Activated T-helper 17 cell treated with anti-CD3 and anti-CD28 coated beads, Interleukin-2, amount 50 U/mL, for 72 hours (primary cell): ENCODE measurements around the gene SPCS3. TPM values are rescaled to one million over a fixed set of nuclear protein-coding genes. Genes with fewer than 3 reads are reported as not detected.
"Not testable (repeated sequence)": the region's sequence is repeated elsewhere in the genome, so short reads cannot be mapped to it uniquely, and the experiment has no call there.

Experiments used
- ATAC-seq: fragments of 150-1000 bp; cut with Tn5 transposase; replicated peaks from 2 replicates; pipeline ENCODE4 v1.10.0; 2021; ENCODE audit warnings: mild to moderate bottlenecking, moderate library complexity
- H3K27ac Mint-ChIP-seq: one replicate; pipeline ENCODE4 v1.8.0; 2022; ENCODE audit warnings: mixed read lengths
- H3K27me3 Mint-ChIP-seq: one replicate; pipeline ENCODE4 v1.8.0; 2022; ENCODE audit warnings: mixed read lengths
- H3K36me3 Mint-ChIP-seq: one replicate; pipeline ENCODE4 v1.8.0; 2022; ENCODE audit warnings: low read depth, mild to moderate bottlenecking, mixed read lengths
- H3K4me1 Mint-ChIP-seq: one replicate; pipeline ENCODE4 v1.8.0; 2022; ENCODE audit warnings: mixed read lengths
- H3K4me3 Mint-ChIP-seq: one replicate; pipeline ENCODE4 v1.8.0; 2022; ENCODE audit warnings: mild to moderate bottlenecking, mixed read lengths
- H3K9me3 Mint-ChIP-seq: one replicate; pipeline ENCODE4 v1.8.0; 2022; ENCODE audit warnings: mixed read lengths
- total RNA-seq, 2 donors: library from RNA; stranded (reverse); gene quantifications; one replicate each; pipeline ENCODE4 v1.2.3, GENCODE V29; 2022

The SPCS3 gene
- total RNA-seq, result 100 to 1,000 TPM; 105 to 153 TPM

GRCh38 chr4:176319704-176320339 is at the start of gene SPCS3:
SPCS3 (plus strand) TSS chr4:176319966; CDS start chr4:176320077, 111 bp downstream.
- Mint-ChIP-seq H3K27ac (peak within 1 kb of the TSS; percentile 97), H3K4me3 (peak within 1 kb of the TSS; percentile 98), H3K9me3 (no peaks in the 10 kb centered on the region), H3K4me1 (peaks cover 13% of the 10 kb centered on the region), H3K36me3 (peaks cover 43% of the 10 kb centered on the region), H3K27me3 (no peaks in the 10 kb centered on the region)
- peak; percentile 95 for ATAC-seq

GRCh38 chr4:176270669-176271068 is 49.1 kb upstream of the SPCS3 start:
- H3K4me3 Mint-ChIP-seq, result no peak overlapping the region
- no peak overlapping the region for H3K27ac Mint-ChIP-seq
- peak; percentile 49 for ATAC-seq
- no peaks in the 10 kb centered on the region for H3K36me3 Mint-ChIP-seq
- H3K9me3 Mint-ChIP-seq, result no peaks in the 10 kb centered on the region
- H3K4me1 Mint-ChIP-seq, result no peaks in the 10 kb centered on the region
- peaks cover 5% of the 10 kb centered on the region for H3K27me3 Mint-ChIP-seq

- no peaks in the 10 kb centered on the region for H3K36me3 Mint-ChIP-seq
- no peak overlapping the region for H3K4me3 Mint-ChIP-seq
- no peak for ATAC-seq
- H3K27ac Mint-ChIP-seq, result no peak overlapping the region
- H3K4me1 Mint-ChIP-seq, result no peaks in the 10 kb centered on the region
- peaks cover 9% of the 10 kb centered on the region for H3K27me3 Mint-ChIP-seq
- H3K9me3 Mint-ChIP-seq, result no peaks in the 10 kb centered on the region
Observed at GRCh38 chr4:176271749-176272148, 48.0 kb upstream of the SPCS3 start.

GRCh38 chr4:176272799-176273198 is 47.0 kb upstream of the SPCS3 start:
- Mint-ChIP-seq H3K27ac (no peak overlapping the region), H3K36me3 (no peaks in the 10 kb centered on the region), H3K4me1 (no peaks in the 10 kb centered on the region), H3K4me3 (no peak overlapping the region), H3K27me3 (peaks cover 16% of the 10 kb centered on the region), H3K9me3 (no peaks in the 10 kb centered on the region)
- ATAC-seq, result no peak

GRCh38 chr4:176273736-176274135 is 46.0 kb upstream of the SPCS3 start:
- Mint-ChIP-seq H3K36me3 (no peaks in the 10 kb centered on the region), H3K4me3 (no peak overlapping the region), H3K9me3 (no peaks in the 10 kb centered on the region), H3K4me1 (no peaks in the 10 kb centered on the region), H3K27me3 (peaks cover 19% of the 10 kb centered on the region), H3K27ac (no peak overlapping the region)
- no peak for ATAC-seq

- peaks cover 19% of the 10 kb centered on the region for H3K27me3 Mint-ChIP-seq
- no peaks in the 10 kb centered on the region for H3K4me1 Mint-ChIP-seq
- H3K36me3 Mint-ChIP-seq, result no peaks in the 10 kb centered on the region
- no peak overlapping the region for H3K4me3 Mint-ChIP-seq
- no peak overlapping the region for H3K27ac Mint-ChIP-seq
- H3K9me3 Mint-ChIP-seq, result no peaks in the 10 kb centered on the region
- ATAC-seq, result no peak
Observed at GRCh38 chr4:176274441-176274840, 45.3 kb upstream of the SPCS3 start.

- H3K4me3 Mint-ChIP-seq, result no peak overlapping the region
Observed at GRCh38 chr4:176276710-176277109, 43.1 kb upstream of the SPCS3 start.

GRCh38 chr4:176277162-176277904 is 42.4 kb upstream of the SPCS3 start:
- Mint-ChIP-seq H3K9me3 (no peaks in the 10 kb centered on the region), H3K4me1 (no peaks in the 10 kb centered on the region), H3K36me3 (no peaks in the 10 kb centered on the region), H3K27ac (no peak overlapping the region), H3K27me3 (peaks cover 18% of the 10 kb centered on the region), H3K4me3 (no peak overlapping the region)
- no peak for ATAC-seq

More at GRCh38 chr4:176276710-176277109, 43.1 kb upstream of the SPCS3 start:
- H3K4me1 Mint-ChIP-seq, result no peaks in the 10 kb centered on the region
- no peak for ATAC-seq
- H3K27ac Mint-ChIP-seq, result no peak overlapping the region
- H3K27me3 Mint-ChIP-seq, result peaks cover 22% of the 10 kb centered on the region
- no peaks in the 10 kb centered on the region for H3K9me3 Mint-ChIP-seq
- no peaks in the 10 kb centered on the region for H3K36me3 Mint-ChIP-seq

GRCh38 chr4:176279560-176279959 is 40.2 kb upstream of the SPCS3 start:
- not testable (repeated sequence) for H3K4me3 Mint-ChIP-seq, H3K4me1 Mint-ChIP-seq, ATAC-seq, H3K36me3 Mint-ChIP-seq, H3K9me3 Mint-ChIP-seq, H3K27ac Mint-ChIP-seq
- H3K27me3 Mint-ChIP-seq, result peaks cover 18% of the 10 kb centered on the region

GRCh38 chr4:176286728-176287127 is 33.0 kb upstream of the SPCS3 start:
- peaks cover 3% of the 10 kb centered on the region for H3K27me3 Mint-ChIP-seq
- no peaks in the 10 kb centered on the region for H3K9me3 Mint-ChIP-seq
- H3K4me3 Mint-ChIP-seq, result no peak overlapping the region
- H3K4me1 Mint-ChIP-seq, result no peaks in the 10 kb centered on the region
- H3K27ac Mint-ChIP-seq, result no peak overlapping the region
- H3K36me3 Mint-ChIP-seq, result no peaks in the 10 kb centered on the region
- no peak for ATAC-seq

GRCh38 chr4:176287546-176287945 is 32.2 kb upstream of the SPCS3 start:
- no peak for ATAC-seq
- H3K36me3 Mint-ChIP-seq, result no peaks in the 10 kb centered on the region
- no peak overlapping the region for H3K27ac Mint-ChIP-seq
- H3K4me3 Mint-ChIP-seq, result no peak overlapping the region
- no peaks in the 10 kb centered on the region for H3K4me1 Mint-ChIP-seq
- no peaks in the 10 kb centered on the region for H3K9me3 Mint-ChIP-seq
- peaks cover 3% of the 10 kb centered on the region for H3K27me3 Mint-ChIP-seq

GRCh38 chr4:176288020-176288419 is 31.7 kb upstream of the SPCS3 start:
- Mint-ChIP-seq H3K27ac (no peak overlapping the region), H3K27me3 (peaks cover 3% of the 10 kb centered on the region), H3K9me3 (no peaks in the 10 kb centered on the region), H3K4me1 (no peaks in the 10 kb centered on the region), H3K36me3 (no peaks in the 10 kb centered on the region), H3K4me3 (no peak overlapping the region)
- no peak for ATAC-seq

- no peak for ATAC-seq
- Mint-ChIP-seq H3K36me3 (no peaks in the 10 kb centered on the region), H3K4me1 (no peaks in the 10 kb centered on the region), H3K9me3 (no peaks in the 10 kb centered on the region), H3K27ac (no peak overlapping the region), H3K4me3 (no peak overlapping the region), H3K27me3 (peaks cover 3% of the 10 kb centered on the region)
Observed at GRCh38 chr4:176289561-176289960, 30.2 kb upstream of the SPCS3 start.

GRCh38 chr4:176290520-176290919 is 29.2 kb upstream of the SPCS3 start:
- no peak for ATAC-seq
- Mint-ChIP-seq H3K9me3 (no peaks in the 10 kb centered on the region), H3K27me3 (peaks cover 3% of the 10 kb centered on the region), H3K36me3 (no peaks in the 10 kb centered on the region), H3K4me1 (no peaks in the 10 kb centered on the region), H3K27ac (no peak overlapping the region), H3K4me3 (no peak overlapping the region)

- Mint-ChIP-seq H3K36me3 (no peaks in the 10 kb centered on the region), H3K27ac (no peak overlapping the region), H3K9me3 (no peaks in the 10 kb centered on the region), H3K4me1 (no peaks in the 10 kb centered on the region), H3K27me3 (peaks cover 3% of the 10 kb centered on the region), H3K4me3 (no peak overlapping the region)
- no peak for ATAC-seq
Observed at GRCh38 chr4:176291748-176292147, 28.0 kb upstream of the SPCS3 start.
